GM18868 (cell line): Measurements from ENCODE around the gene RAD51.

Experiments
- ATAC-seq: cut with Tn5 transposase; IDR thresholded peaks from one replicate; pipeline ENCODE4 v1.9.1; 2021; ENCODE audit warnings: mild to moderate bottlenecking, moderate library complexity; ENCODE audit not compliant: unreplicated experiment

RAD51 gene

GRCh38 chr15:40776537-40777141 is 81.7 kb downstream of the RAD51 start:
- ATAC-seq: no peak
